Heart right ventricle (tissue), 16 donors: ENCODE data around the gene DHRS4. TPM values are rescaled to one million over a fixed set of nuclear protein-coding genes. Genes with fewer than 3 reads are reported as not detected.
"Not testable (repeated sequence)": the region's sequence is repeated elsewhere in the genome, so short reads cannot be mapped to it uniquely, and the experiment has no call there.

Experiments
- ATAC-seq, 8 donors: fragments of 200-7000 bp; cut with Tn5 transposase; one replicate each; pipeline ENCODE4 v1.9.1; 2020; ENCODE audit warnings: mild to moderate bottlenecking in 8 of 8, moderate library complexity in 8 of 8, moderate number of reproducible peaks in 1 of 8
- DNase-seq, 2 donors: peaks; one replicate each; pipeline ENCODE4 v3.0.0-alpha.2; 2020
- H3K27ac ChIP-seq, 10 donors: fragments of 200-600 bp; sonication (generic) in 2 of 10; one replicate each; pipeline versions ENCODE4 v1.5.0 to v1.8.0; 2020 to 2022; ENCODE audit warnings: mild to moderate bottlenecking in 3 of 10
- H3K27me3 ChIP-seq, 7 donors: fragments of 200-600 bp; one replicate each; pipeline ENCODE4 v1.8.0; 2021 to 2022; ENCODE audit warnings: mild to moderate bottlenecking in 2 of 7
- H3K36me3 ChIP-seq, 9 donors: fragments of 200-600 bp; sonication (generic) in 1 of 9; one replicate each; pipeline versions ENCODE4 v1.5.0 to v1.8.0; 2020 to 2022; ENCODE audit warnings: mild to moderate bottlenecking in 2 of 9
- H3K4me1 ChIP-seq, 9 donors: fragments of 200-600 bp; sonication (generic) in 1 of 9; one replicate each; pipeline versions ENCODE4 v1.5.0 to v1.8.0; 2020 to 2022; ENCODE audit warnings: mild to moderate bottlenecking in 4 of 9
- H3K4me3 ChIP-seq, 10 donors: fragments of 200-600 bp; sonication (generic) in 2 of 10; one replicate each; pipeline versions ENCODE4 v1.5.0 to v1.8.0; 2020 to 2022; ENCODE audit warnings: mild to moderate bottlenecking in 7 of 10, moderate library complexity in 2 of 10
- H3K9me3 ChIP-seq, 11 donors: fragments of 200-600 bp in 10 of 11; sonication (generic) in 2 of 11; one replicate each; pipeline versions ENCODE4 v1.5.0 to v1.8.0; 2013 to 2022; ENCODE audit warnings: mild to moderate bottlenecking in 2 of 11, control low read depth in 1 of 11, moderate library complexity in 1 of 11
- WGBS, 2 donors: extraction: QIAGEN DNeasy Blood & Tissue Kit; methylation state at CpG; one replicate each; pipeline ENCODE4 v1.1.7; 2013; ENCODE audit warnings: inconsistent platforms in 1 of 2; 5-methylcytosine and 5-hydroxymethylcytosine counted together
- intact Hi-C, 10 donors: fragments of 100-400 bp; cut with DNase I; formaldehyde crosslinking; loops; one replicate each; pipeline versions ENCODE4 v1.11.1 to v1.14.2; 2022
- polyA plus RNA-seq, 2 donors: library from polyadenylated mRNA; stranded (reverse); fragments of 200-250 nt; gene quantifications; one replicate each; pipeline ENCODE4 v1.2.3, GENCODE V29; 2013
- total RNA-seq, 10 donors: library from RNA; stranded (reverse); fragmentation: NEBNext Ultra II Directional in 3 of 10; extraction: Animal tissue kit (Norgen Biotek cat#: 25700) in 3 of 10; gene quantifications; one replicate each; pipeline versions ENCODE4 v1.2.1 to v1.2.4, GENCODE V29; 2021 to 2023
- TF ChIP-seq, protein P1 (sequence below), 9 donors: fragments of 200-600 bp; sonication (generic) in 2 of 9; IDR thresholded peaks; one replicate each; pipeline versions ENCODE4 v1.5.0 to v1.8.0; 2021 to 2022; ENCODE audit warnings: antibody characterized with exemption in 9 of 9, mild to moderate bottlenecking in 5 of 9, moderate library complexity in 1 of 9
- donor health status: Arrhythmogenic right ventricular cardiomyopathy.
- donor health status: ischemic (EF 13 %, LVEDD 7.1; RV severe dilation, severe dysfunction).
- donor health status: healthy with polysubstance abuse.
- donor health status: DM: no; HTN: yes; CAD: no.
- donor health status: DM: no; HTN: no; CAD: no.
- donor health status: ischemic (EF 25% LVEDD 6.9; RV normal size, moderate dysfunction).
- donor health status: ischemic (EF 25% LVEDD 5.7; RV mildly dilated, moderate dysfunction).
- donor health status: healthy.
- donor health status: DM: yes; HTN: yes; CAD: no.
- donor health status: Ischemic cardiomyopathy.
- donor health status: ischemic (EF 35%, LVEDD 5.7; RV mildly dilated, moderate dysfunction).
- donor health status: nonischemic (EF 11% LVEDD 7.7; RV severe dilation, severe dysfunction).
- donor health status: DM: yes; HTN: yes; CAD: no.
- donor health status: PGD.
- donor health status: ischemic (EF 29% LVEDD 5.4; RV normal size, mild dysfunction).
- donor health status: nonischemic (EF 23%, LVEDD 6.1; RV moderate dilation, normal function).

DHRS4 gene
- total and polyA plus RNA-seq, 12 donors, result 24.9 to 66.7 (median 30.9) TPM

DNA sequence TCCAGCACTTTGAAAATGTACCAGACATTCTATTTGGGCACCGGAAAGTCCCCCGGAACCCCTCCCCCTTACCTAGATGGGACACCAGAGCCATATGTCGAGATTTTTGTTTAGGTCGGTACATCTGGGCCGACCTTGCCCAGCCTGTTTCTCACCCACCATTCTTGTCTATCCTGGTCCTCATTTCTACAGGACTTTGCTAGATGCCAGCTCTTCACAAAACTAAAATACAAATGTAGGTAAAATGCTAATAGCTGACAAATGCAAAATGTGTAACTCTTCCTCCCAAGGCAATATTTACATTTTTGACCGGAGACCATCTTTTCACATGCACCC, 677 bp downstream of the DHRS4 start:
- H3K27ac ChIP-seq, result peak overlapping the region in 9 of 10 donors; percentile 77 to 95 (median 90)
- peak overlapping the region; percentile 35 to 98 (median 80) for H3K4me3 ChIP-seq
- WGBS, 2 donors, result 17 to 21% methylated on average over 6 of the region's 6 CpGs
- peaks cover 0 to 35% (median 0%) of the 10 kb centered on the region in 9 donors for H3K36me3 ChIP-seq
- peaks cover 0 to 28% (median 9%) of the 10 kb centered on the region in 9 donors for H3K4me1 ChIP-seq
- not testable (repeated sequence) for DNase-seq, H3K27me3 ChIP-seq
- ATAC-seq, result peak in 4 of 8 donors; percentile 1 to 14 (median 4)
- TF ChIP-seq, protein P1, sequence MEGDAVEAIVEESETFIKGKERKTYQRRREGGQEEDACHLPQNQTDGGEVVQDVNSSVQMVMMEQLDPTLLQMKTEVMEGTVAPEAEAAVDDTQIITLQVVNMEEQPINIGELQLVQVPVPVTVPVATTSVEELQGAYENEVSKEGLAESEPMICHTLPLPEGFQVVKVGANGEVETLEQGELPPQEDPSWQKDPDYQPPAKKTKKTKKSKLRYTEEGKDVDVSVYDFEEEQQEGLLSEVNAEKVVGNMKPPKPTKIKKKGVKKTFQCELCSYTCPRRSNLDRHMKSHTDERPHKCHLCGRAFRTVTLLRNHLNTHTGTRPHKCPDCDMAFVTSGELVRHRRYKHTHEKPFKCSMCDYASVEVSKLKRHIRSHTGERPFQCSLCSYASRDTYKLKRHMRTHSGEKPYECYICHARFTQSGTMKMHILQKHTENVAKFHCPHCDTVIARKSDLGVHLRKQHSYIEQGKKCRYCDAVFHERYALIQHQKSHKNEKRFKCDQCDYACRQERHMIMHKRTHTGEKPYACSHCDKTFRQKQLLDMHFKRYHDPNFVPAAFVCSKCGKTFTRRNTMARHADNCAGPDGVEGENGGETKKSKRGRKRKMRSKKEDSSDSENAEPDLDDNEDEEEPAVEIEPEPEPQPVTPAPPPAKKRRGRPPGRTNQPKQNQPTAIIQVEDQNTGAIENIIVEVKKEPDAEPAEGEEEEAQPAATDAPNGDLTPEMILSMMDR (IDR thresholded peaks at IDR 0.05), result peak in 1 of 9 donors; percentile 4
- intact Hi-C loops, result loop anchor here in 1 of 10 donors (1.0 kb wide), 1 partner anchor 322 kb away; no protein-coding TSS in a partner anchor
- H3K9me3 ChIP-seq, result peaks cover 0 to 12% (median 0%) of the 10 kb centered on the region in 11 donors

GRCh38 chr14:23954965-23955364, 1.4 kb downstream of the DHRS4 start:
- H3K36me3 ChIP-seq, result peaks cover 0 to 42% (median 0%) of the 10 kb centered on the region in 9 donors
- peak in 1 of 2 donors; percentile 24 for DNase-seq
- ATAC-seq, H3K9me3 ChIP-seq, H3K27ac ChIP-seq, H3K27me3 ChIP-seq: not testable (repeated sequence)
- peaks cover 0 to 28% (median 9%) of the 10 kb centered on the region in 9 donors for H3K4me1 ChIP-seq
- 71 to 72% methylated on average over 15 to 19 of the region's 20 CpGs for WGBS, 2 donors
- intact Hi-C loops, result loop anchor here in 1 of 10 donors (1.0 kb wide), 1 partner anchor 323 kb away; no protein-coding TSS in a partner anchor
- H3K4me3 ChIP-seq, result peak overlapping the region in 1 of 10 donors; percentile 92

GRCh38 chr14:23955811-23956210, 2.2 kb downstream of the DHRS4 start:
- H3K27ac ChIP-seq, result not testable (repeated sequence)

DNA sequence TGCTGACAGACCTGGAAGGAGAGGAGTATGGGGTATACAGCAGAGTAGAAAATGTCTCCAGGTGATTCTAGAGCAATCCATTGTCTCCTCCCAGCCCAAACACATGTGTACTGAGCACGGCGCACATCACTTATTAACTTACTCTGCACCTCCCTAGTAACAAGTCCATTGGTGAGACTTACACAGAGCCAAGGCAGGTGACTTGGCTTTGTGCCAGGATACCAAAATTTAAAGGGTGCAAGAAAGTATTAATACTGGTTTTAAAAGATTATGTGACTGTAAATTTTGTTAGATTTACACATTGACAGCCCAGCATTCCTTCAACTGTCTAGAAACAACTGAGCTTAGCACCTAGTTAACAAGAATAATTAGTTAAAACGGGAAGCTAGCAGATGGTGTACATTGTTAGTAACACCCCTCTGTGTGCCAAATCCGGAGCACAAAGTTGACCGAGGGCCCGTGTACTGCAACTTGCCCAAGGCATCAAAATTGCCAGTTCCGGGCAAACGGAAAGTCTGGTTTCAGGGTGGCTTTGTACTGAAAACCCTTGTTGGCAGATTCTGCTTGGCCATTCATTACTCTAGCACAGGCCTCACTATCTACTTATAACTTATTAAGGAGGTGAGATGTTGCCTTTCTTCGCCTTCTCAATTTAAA, 4.5 kb downstream of the DHRS4 start:
- H3K36me3 ChIP-seq, result peaks cover 0 to 47% (median 0%) of the 10 kb centered on the region in 9 donors
- H3K27me3 ChIP-seq, intact Hi-C loops, H3K4me3 ChIP-seq, DNase-seq, H3K9me3 ChIP-seq, ATAC-seq, H3K27ac ChIP-seq: not testable (repeated sequence)
- WGBS, 2 donors, result 93 to 98% methylated on average over 9 of the region's 9 CpGs
- H3K4me1 ChIP-seq, result peaks cover 0 to 15% (median 9%) of the 10 kb centered on the region in 9 donors

More at GRCh38 chr14:23955811-23956210, 2.2 kb downstream of the DHRS4 start:
- ATAC-seq, H3K9me3 ChIP-seq, DNase-seq, H3K27me3 ChIP-seq, H3K4me3 ChIP-seq, intact Hi-C loops: not testable (repeated sequence)
- Histone ChIP-seq H3K4me1 (peaks cover 0 to 28% (median 9%) of the 10 kb centered on the region in 9 donors), H3K36me3 (peaks cover 0 to 47% (median 0%) of the 10 kb centered on the region in 9 donors)
- WGBS, 2 donors, result 90 to 92% methylated on average over 2 of the region's 2 CpGs

DNA sequence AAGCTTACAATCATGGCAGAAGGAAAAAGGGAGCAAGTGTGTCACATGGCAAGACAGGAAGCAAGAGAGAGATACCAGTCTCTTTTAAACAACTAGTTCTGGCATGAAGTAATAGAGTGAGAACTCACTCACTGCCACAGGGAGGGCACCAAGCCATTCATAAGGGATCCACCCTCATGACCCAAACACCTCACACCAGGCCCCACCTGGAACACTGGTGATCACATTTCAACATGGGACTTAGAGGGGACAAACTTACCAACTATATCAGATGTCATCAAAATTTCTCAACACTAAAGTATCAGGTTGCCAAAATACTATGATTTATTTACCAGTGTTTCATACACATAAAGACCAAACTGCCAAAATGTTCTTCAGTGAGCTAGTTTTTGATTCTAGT, 7.3 kb downstream of the DHRS4 start:
- not testable (repeated sequence) for ATAC-seq, H3K4me3 ChIP-seq

DNA sequence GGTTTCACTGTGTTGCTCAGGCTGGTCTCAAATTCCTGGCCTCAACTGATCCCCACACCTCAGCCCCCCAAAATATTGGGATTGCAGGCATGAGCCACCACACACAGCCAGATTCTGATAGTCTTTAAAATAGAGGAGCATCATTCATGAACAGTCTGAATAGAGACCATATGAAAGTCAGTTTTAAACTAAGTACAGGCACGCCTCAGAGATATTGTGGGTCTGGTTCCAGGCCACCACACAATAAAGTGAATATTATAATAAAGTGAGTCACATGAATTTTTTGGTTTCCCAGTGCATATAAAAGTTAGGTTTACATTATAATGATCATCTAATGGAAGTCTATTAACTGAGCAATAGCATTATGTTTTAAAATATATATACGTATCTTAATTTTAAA, 8.1 kb downstream of the DHRS4 start:
- H3K27ac ChIP-seq, H3K9me3 ChIP-seq, H3K4me3 ChIP-seq, intact Hi-C loops, DNase-seq, H3K27me3 ChIP-seq, H3K4me1 ChIP-seq, ATAC-seq: not testable (repeated sequence)
- 95 to 100% methylated on average over 1 of the region's 2 CpGs for WGBS, 2 donors
- peaks cover 0 to 35% (median 0%) of the 10 kb centered on the region in 9 donors for H3K36me3 ChIP-seq

More for the DNA sequence above, 7.3 kb downstream of the DHRS4 start:
- H3K9me3 ChIP-seq, intact Hi-C loops, H3K4me1 ChIP-seq, H3K27me3 ChIP-seq, DNase-seq, H3K27ac ChIP-seq: not testable (repeated sequence)
- H3K36me3 ChIP-seq, result peaks cover 0 to 43% (median 0%) of the 10 kb centered on the region in 9 donors

DNA sequence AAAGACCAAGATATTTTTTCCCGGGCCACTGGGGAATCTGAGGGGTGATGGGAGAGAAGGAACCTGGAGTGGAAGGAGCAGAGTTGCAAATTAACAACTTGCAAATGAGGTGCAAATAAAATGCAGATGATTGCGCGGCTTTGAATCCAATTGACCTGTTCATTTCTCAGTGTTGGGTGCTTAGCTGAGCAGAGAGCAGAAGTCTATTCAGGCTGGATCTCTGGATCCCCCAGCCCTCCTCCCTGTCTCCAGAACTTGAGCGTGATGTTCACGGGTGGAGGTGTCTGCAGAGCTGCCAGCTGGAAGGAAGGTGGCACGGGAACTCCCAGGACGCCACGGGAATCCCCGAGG, 15.5 kb downstream of the DHRS4 start:
- WGBS, 2 donors, result 38 to 41% methylated on average over 1 of the region's 9 CpGs
- not testable (repeated sequence) for ATAC-seq

GRCh38 chr14:23969481-23970282, 16.1 kb downstream of the DHRS4 start:
- H3K9me3 ChIP-seq, H3K27me3 ChIP-seq, H3K4me1 ChIP-seq, H3K36me3 ChIP-seq: not testable (repeated sequence)
- peak; percentile 27 to 63 for DNase-seq
- 10 to 13% methylated on average over 41 to 58 of the region's 61 CpGs for WGBS, 2 donors
- intact Hi-C loops, result loop anchor here in 2 of 10 donors (5.0 kb wide), 2 partner anchors 48 to 68 kb away; no protein-coding TSS in a partner anchor
- peak; percentile 86 to 97 (median 91) for ATAC-seq
- peak overlapping the region in 2 of 10 donors; percentile 9 to 59 for H3K27ac ChIP-seq
- H3K4me3 ChIP-seq, result peak overlapping the region in 9 of 10 donors; percentile 38 to 63 (median 51)

More for the DNA sequence above, 15.5 kb downstream of the DHRS4 start:
- H3K9me3 ChIP-seq, intact Hi-C loops, H3K36me3 ChIP-seq, H3K4me1 ChIP-seq, H3K27ac ChIP-seq, DNase-seq, H3K27me3 ChIP-seq: not testable (repeated sequence)
- peak overlapping the region in 8 of 10 donors; percentile 38 to 63 (median 52) for H3K4me3 ChIP-seq

GRCh38 chr14:23970283-23970659, 16.7 kb downstream of the DHRS4 start:
- not testable (repeated sequence) for H3K36me3 ChIP-seq, DNase-seq, H3K27ac ChIP-seq, H3K9me3 ChIP-seq, H3K4me1 ChIP-seq, H3K27me3 ChIP-seq
- peak in 3 of 8 donors; percentile 3 to 8 (median 3) for ATAC-seq
- WGBS, 2 donors, result 75 to 81% methylated on average over 13 to 14 of the region's 15 CpGs
- peak overlapping the region in 3 of 10 donors; percentile 53 to 57 (median 54) for H3K4me3 ChIP-seq
- intact Hi-C loops, result loop anchor here in 2 of 10 donors (5.0 kb wide), 2 partner anchors 47 to 67 kb away; no protein-coding TSS in a partner anchor
